Gastrocnemius medialis (tissue), 4 donors: ENCODE measurements around the gene ZNF217. TPM values are rescaled to one million over a fixed set of nuclear protein-coding genes. Genes with fewer than 3 reads are reported as not detected.
"Not testable (repeated sequence)": the region's sequence is repeated elsewhere in the genome, so short reads cannot be mapped to it uniquely, and the experiment has no call there.

ENCODE experiments used
- ATAC-seq, 2 donors: fragments of 150-250 bp; one replicate each; pipeline ENCODE4 v1.9.1; 2016
- DNase-seq, 2 donors: peaks; one replicate each; pipeline ENCODE4 v3.0.0-alpha.2; 2019
- H3K27ac ChIP-seq, 4 donors: fragments of 200-600 bp; sonication (generic); 1 replicate in 1 of 4; 2 replicates in 3 of 4; pipeline ENCODE4 v1.5.1; 2016 to 2018; ENCODE audit warnings: mild to moderate bottlenecking in 2 of 4, moderate library complexity in 1 of 4
- H3K27me3 ChIP-seq, 3 donors: fragments of 200-600 bp; sonication (generic) in 2 of 3; 1 replicate in 1 of 3; 2 replicates in 2 of 3; pipeline versions ENCODE4 v1.5.1 to v1.6.0; 2016 to 2019; ENCODE audit warnings: mild to moderate bottlenecking in 1 of 3, moderate library complexity in 1 of 3
- H3K36me3 ChIP-seq, 2 donors: fragments of 200-600 bp; sonication (generic) in 1 of 2; one replicate each; pipeline ENCODE4 v1.5.1; 2017 to 2018
- H3K4me1 ChIP-seq, 2 donors: fragments of 200-600 bp; sonication (generic) in 1 of 2; one replicate each; pipeline ENCODE4 v1.5.1; 2016 to 2017; ENCODE audit warnings: mild to moderate bottlenecking in 2 of 2
- H3K4me3 ChIP-seq, 4 donors: fragments of 200-600 bp; sonication (generic) in 3 of 4; 1 replicate in 1 of 4; 2 replicates in 3 of 4; pipeline ENCODE4 v1.5.1; 2016 to 2019; ENCODE audit warnings: mild to moderate bottlenecking in 2 of 4
- H3K9me3 ChIP-seq, 3 donors: fragments of 200-600 bp; sonication (generic) in 2 of 3; 1 replicate in 1 of 3; 2 replicates in 2 of 3; pipeline ENCODE4 v1.5.1; 2016 to 2019
- POLR2A ChIP-seq, 2 donors: fragments of 450-650 bp; IDR thresholded peaks; one replicate each; pipeline ENCODE4 v1.6.1; 2017; ENCODE audit warnings: antibody characterized with exemption in 2 of 2, mild to moderate bottlenecking in 2 of 2, moderate library complexity in 2 of 2
- in situ Hi-C, 4 donors: fragments of 200-750 bp; cut with MboI; loops; one replicate each; pipeline versions ENCODE4 v1.15.0 to v1.8.0; 2017; ENCODE audit warnings: low sequenced_read_pairs in 4 of 4
- intact Hi-C: fragments of 100-400 bp; cut with DNase I; formaldehyde crosslinking; loops from one replicate; pipeline ENCODE4 v1.15.1; 2023; ENCODE audit warnings: low total_unique reads
- total RNA-seq, 4 donors: library from RNA; depleted of rRNA; stranded (reverse); fragments of >200 nt; gene quantifications; one replicate each; pipeline versions ENCODE4 v1.1.0 to v1.2.3, GENCODE V29; 2016
- TF ChIP-seq, protein P1 (sequence below), 5 experiments: fragments of 450-650 bp in 3 of 5; fragments of 200-600 bp in 2 of 5; sonication (generic) in 2 of 5; IDR thresholded peaks in 4 of 5; conservative IDR thresholded peaks in 1 of 5; 1 replicate in 4 of 5; 2 replicates in 1 of 5; pipeline ENCODE4 v1.5.1; 2016 to 2019; ENCODE audit warnings: antibody characterized with exemption in 5 of 5, mild to moderate bottlenecking in 3 of 5, moderate library complexity in 3 of 5

ZNF217 gene
- total RNA-seq, 4 donors from 2014 or later: 4.1 to 5.9 (median 4.7) TPM

DNA sequence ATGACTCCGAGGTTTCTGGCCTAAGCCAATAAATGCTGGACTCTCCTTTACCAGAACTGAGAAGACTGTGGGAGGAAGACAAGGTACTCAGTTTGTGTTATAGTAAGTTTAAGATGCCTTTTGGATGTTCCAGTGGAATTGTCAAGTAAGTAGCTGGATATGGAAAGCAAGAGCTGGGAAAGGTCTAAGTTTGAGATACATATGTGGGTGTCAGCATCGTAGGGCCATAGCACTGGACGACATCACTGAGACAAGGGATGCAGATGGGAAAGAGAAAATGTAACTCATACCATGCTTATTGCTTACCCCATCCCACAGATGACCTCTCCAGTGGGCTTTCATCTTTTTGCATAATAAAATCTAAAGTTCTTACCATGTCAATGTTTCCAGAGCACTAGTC is 45.5 kb upstream of the ZNF217 start:
- H3K4me1 ChIP-seq: peaks cover 7 to 11% of the 10 kb centered on the region in 2 donors
- no peaks in the 10 kb centered on the region for H3K9me3 ChIP-seq
- H3K27me3 ChIP-seq: no peaks in the 10 kb centered on the region
- no peak for ATAC-seq
- H3K27ac ChIP-seq: no peak overlapping the region
- H3K4me3 ChIP-seq: no peak overlapping the region
- intact Hi-C loops: no loop called here
- DNase-seq: no peak
- no peaks in the 10 kb centered on the region for H3K36me3 ChIP-seq
- in situ Hi-C loops: no loop called here
- no peak for TF ChIP-seq POLR2A (IDR thresholded peaks at IDR 0.05)
- TF ChIP-seq, protein P1, sequence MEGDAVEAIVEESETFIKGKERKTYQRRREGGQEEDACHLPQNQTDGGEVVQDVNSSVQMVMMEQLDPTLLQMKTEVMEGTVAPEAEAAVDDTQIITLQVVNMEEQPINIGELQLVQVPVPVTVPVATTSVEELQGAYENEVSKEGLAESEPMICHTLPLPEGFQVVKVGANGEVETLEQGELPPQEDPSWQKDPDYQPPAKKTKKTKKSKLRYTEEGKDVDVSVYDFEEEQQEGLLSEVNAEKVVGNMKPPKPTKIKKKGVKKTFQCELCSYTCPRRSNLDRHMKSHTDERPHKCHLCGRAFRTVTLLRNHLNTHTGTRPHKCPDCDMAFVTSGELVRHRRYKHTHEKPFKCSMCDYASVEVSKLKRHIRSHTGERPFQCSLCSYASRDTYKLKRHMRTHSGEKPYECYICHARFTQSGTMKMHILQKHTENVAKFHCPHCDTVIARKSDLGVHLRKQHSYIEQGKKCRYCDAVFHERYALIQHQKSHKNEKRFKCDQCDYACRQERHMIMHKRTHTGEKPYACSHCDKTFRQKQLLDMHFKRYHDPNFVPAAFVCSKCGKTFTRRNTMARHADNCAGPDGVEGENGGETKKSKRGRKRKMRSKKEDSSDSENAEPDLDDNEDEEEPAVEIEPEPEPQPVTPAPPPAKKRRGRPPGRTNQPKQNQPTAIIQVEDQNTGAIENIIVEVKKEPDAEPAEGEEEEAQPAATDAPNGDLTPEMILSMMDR (IDR thresholded peaks at IDR 0.05 in 4 of 5, conservative IDR thresholded peaks at IDR 0.05 in 1 of 5): no peak

DNA sequence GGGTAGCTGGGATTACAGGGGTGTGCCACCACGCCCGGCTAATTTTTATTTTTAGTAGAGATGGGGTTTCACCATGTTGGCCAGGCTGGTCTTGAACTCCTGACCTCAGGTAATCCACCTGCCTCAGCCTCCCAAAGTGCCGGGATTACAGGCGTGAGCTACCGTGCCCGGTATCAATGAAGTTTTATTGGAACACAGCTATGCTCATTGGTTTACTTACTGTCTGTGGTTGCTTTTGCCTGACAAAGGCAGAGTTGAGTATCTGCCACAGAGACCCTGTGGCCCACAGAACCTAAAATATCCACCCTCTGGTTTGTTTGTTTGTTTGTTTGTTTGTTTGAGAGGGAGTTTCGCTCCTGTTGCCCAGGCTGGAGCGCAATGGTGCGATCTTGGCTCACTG is 43.7 kb upstream of the ZNF217 start:
- H3K4me3 ChIP-seq, H3K9me3 ChIP-seq, H3K27ac ChIP-seq, H3K36me3 ChIP-seq, DNase-seq, in situ Hi-C loops, H3K27me3 ChIP-seq, H3K4me1 ChIP-seq, ATAC-seq, intact Hi-C loops: not testable (repeated sequence)

DNA sequence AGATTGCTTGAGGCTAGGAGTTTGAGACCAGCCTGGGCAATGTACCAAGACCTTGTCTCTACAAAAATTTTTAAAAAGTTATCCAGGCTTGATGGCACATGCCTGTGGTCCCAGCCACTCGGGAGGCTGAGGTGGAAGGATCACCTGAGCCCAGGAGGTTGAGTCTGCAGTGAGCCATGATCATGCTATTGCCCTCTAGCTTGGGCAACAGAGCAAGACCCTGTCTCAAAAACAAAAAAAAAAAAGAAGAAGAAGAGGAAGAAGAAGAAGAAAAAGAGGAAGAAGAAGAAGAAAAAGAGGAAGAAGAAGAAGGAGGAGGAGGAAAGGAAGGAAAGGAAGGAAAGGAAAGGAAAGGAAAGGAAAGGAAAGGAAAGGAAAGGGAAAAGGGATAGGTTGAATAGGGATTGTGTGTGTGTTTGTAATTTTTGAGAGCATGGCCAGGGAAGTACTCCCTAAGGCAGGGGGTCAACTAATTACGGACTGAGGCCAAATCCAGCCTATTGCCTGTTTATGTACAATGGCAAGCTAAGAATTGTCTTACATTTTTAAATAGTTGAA is 43.0 kb upstream of the ZNF217 start:
- Histone ChIP-seq H3K4me3 (no peak overlapping the region), H3K9me3 (no peaks in the 10 kb centered on the region), H3K27me3 (no peaks in the 10 kb centered on the region), H3K36me3 (no peaks in the 10 kb centered on the region), H3K27ac (no peak overlapping the region), H3K4me1 (no peaks in the 10 kb centered on the region)
- TF ChIP-seq, protein P1 (IDR thresholded peaks at IDR 0.05 in 4 of 5, conservative IDR thresholded peaks at IDR 0.05 in 1 of 5): no peak
- no peak for TF ChIP-seq POLR2A (IDR thresholded peaks at IDR 0.05)
- intact Hi-C loops (no loop called here), in situ Hi-C loops (no loop called here)
- no peak for DNase-seq
- ATAC-seq: no peak

DNA sequence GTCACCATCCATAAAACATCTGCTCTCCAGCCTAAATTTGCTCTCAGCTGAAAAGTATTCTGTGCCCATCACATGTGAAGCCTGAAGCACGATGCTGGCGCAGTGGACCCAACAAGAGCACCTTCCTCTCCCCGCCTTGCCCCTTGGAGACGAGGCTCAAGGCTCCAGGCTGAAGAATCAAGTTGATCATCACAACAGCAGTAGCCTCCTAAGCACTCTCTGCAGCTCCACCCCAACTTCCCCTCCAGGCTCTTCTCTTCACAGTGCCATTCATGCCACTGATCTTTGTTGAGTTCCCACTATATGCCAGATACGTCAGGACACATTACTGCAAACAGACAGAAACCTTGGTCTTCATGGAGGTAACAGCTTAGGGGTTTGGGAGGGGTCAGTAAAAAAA is 41.6 kb upstream of the ZNF217 start:
- H3K4me3 ChIP-seq: no peak overlapping the region
- no peaks in the 10 kb centered on the region for H3K36me3 ChIP-seq
- DNase-seq (no peak), ATAC-seq (no peak)
- no peaks in the 10 kb centered on the region for H3K27me3 ChIP-seq
- in situ Hi-C loops (no loop called here), intact Hi-C loops (no loop called here)
- no peaks in the 10 kb centered on the region for H3K9me3 ChIP-seq
- H3K4me1 ChIP-seq: no peaks in the 10 kb centered on the region
- TF ChIP-seq, protein P1 (IDR thresholded peaks at IDR 0.05 in 4 of 5, conservative IDR thresholded peaks at IDR 0.05 in 1 of 5): no peak
- no peak for TF ChIP-seq POLR2A (IDR thresholded peaks at IDR 0.05)
- H3K27ac ChIP-seq: no peak overlapping the region

DNA sequence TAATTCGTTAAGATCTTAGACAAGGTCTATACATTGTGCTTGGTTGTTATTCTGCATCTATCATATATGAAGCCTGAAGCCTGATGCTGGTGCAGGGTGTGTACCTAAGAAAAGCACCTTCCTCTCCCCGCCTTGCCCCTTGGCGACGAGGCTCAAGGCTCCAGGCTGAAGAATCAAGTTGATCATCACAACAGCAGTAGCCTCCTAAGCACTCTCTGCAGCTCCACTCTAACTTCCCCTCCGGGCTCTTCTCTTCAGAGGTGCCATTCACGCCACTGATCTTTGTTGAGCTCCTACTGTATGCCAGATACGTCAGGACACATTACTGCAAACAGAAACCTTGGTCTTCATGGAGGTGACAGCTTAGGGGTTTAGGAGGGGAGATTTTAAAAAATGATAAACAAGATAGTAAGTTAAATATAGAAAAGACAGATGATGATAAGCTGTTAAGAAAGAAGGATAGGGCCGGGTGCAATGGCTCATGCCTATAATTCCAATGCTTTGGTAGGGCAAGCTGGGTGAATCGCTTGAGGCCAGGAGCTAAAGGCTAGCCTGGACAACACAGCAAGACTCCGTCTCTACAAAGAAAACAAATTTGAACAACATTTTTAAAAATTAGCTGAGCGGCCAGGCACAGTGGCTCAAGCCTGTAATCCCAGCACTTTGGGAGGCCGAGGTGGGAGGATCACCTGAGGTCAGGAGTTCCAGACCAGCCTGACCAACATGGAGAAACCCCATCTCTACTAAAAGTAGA is 38.4 kb upstream of the ZNF217 start:
- Histone ChIP-seq H3K4me1 (no peaks in the 10 kb centered on the region), H3K27me3 (no peaks in the 10 kb centered on the region), H3K9me3 (no peaks in the 10 kb centered on the region), H3K4me3 (no peak overlapping the region), H3K27ac (no peak overlapping the region), H3K36me3 (no peaks in the 10 kb centered on the region)
- intact Hi-C loops: no loop called here
- no peak for ATAC-seq
- no peak for DNase-seq
- TF ChIP-seq POLR2A (IDR thresholded peaks at IDR 0.05): no peak
- TF ChIP-seq, protein P1 (IDR thresholded peaks at IDR 0.05 in 4 of 5, conservative IDR thresholded peaks at IDR 0.05 in 1 of 5): no peak
- in situ Hi-C loops: no loop called here
